Mesenchymal stem cell (in vitro differentiated cells and primary cell): Measurements from ENCODE around the gene SEPTIN12.

Source experiments
- DNase-seq: peaks from one replicate; pipeline ENCODE4 v3.0.0-alpha.2; 2013
- H2AFZ ChIP-seq: one replicate; pipeline ENCODE4 v1.6.1; 2013; ENCODE audit warnings: low read depth, mild to moderate bottlenecking, control low read depth, inconsistent platforms, low read length, moderate library complexity
- H2AK5ac ChIP-seq: 2 replicates; pipeline ENCODE4 v1.6.1; 2013; ENCODE audit warnings: low read length, moderate library complexity, mild to moderate bottlenecking, inconsistent platforms; ENCODE audit not compliant: severe bottlenecking
- H2BK120ac ChIP-seq: one replicate; pipeline ENCODE4 v1.6.1; 2013; ENCODE audit warnings: low read depth, mild to moderate bottlenecking, inconsistent platforms, low read length, moderate library complexity
- H2BK12ac ChIP-seq, 2 experiments: one replicate each; pipeline ENCODE4 v1.6.1; 2013; ENCODE audit warnings: inconsistent platforms in 2 of 2, low read length in 2 of 2, mild to moderate bottlenecking in 2 of 2, moderate library complexity in 2 of 2, control low read depth in 1 of 2
- H2BK15ac ChIP-seq: one replicate; pipeline ENCODE4 v1.6.1; 2013; ENCODE audit warnings: mild to moderate bottlenecking, low read depth, inconsistent platforms; ENCODE audit not compliant: poor library complexity, severe bottlenecking
- H2BK5ac ChIP-seq: 2 replicates; pipeline ENCODE4 v1.6.1; 2013; ENCODE audit warnings: low read depth, mild to moderate bottlenecking, low read length, control low read depth, inconsistent platforms; ENCODE audit not compliant: poor library complexity, severe bottlenecking
- H3K14ac ChIP-seq, 2 experiments: one replicate each; pipeline ENCODE4 v1.6.1; 2013; ENCODE audit warnings: inconsistent platforms in 2 of 2, low read length in 2 of 2, control low read depth in 1 of 2, mild to moderate bottlenecking in 1 of 2, moderate library complexity in 1 of 2
- H3K18ac ChIP-seq, 2 experiments: one replicate each; pipeline ENCODE4 v1.6.1; 2013; ENCODE audit warnings: inconsistent platforms in 2 of 2, low read length in 2 of 2, control low read depth in 1 of 2, low read depth in 1 of 2, mild to moderate bottlenecking in 1 of 2
- H3K23ac ChIP-seq, 2 experiments: one replicate each; pipeline ENCODE4 v1.6.1; 2013; ENCODE audit warnings: inconsistent platforms in 2 of 2, low read length in 2 of 2, mild to moderate bottlenecking in 2 of 2, moderate library complexity in 2 of 2, control low read depth in 1 of 2
- H3K27ac ChIP-seq: 2 replicates; pipeline ENCODE4 v1.5.1; 2013; ENCODE audit warnings: mild to moderate bottlenecking, moderate library complexity, low read length, control low read depth, inconsistent platforms; ENCODE audit not compliant: poor library complexity, severe bottlenecking
- H3K27me3 ChIP-seq, 2 experiments: 2 replicates each; pipeline versions ENCODE4 v1.6.1 to v1.7.0; 2013; ENCODE audit warnings: low read length in 2 of 2, mild to moderate bottlenecking in 2 of 2, moderate library complexity in 2 of 2, control low read depth in 1 of 2, inconsistent platforms in 1 of 2; ENCODE audit not compliant: control insufficient read depth in 1 of 2, insufficient read depth in 1 of 2
- H3K36me3 ChIP-seq, 2 experiments: 2 replicates each; pipeline versions ENCODE4 v1.6.1 to v1.7.0; 2013; ENCODE audit warnings: low read length in 2 of 2, control low read depth in 1 of 2, inconsistent platforms in 1 of 2, low read depth in 1 of 2, mild to moderate bottlenecking in 1 of 2; ENCODE audit not compliant: insufficient read depth in 2 of 2, control insufficient read depth in 1 of 2
- H3K4ac ChIP-seq, 2 experiments: one replicate each; pipeline ENCODE4 v1.6.1; 2013; ENCODE audit warnings: inconsistent platforms in 2 of 2, low read length in 2 of 2, mild to moderate bottlenecking in 2 of 2, moderate library complexity in 2 of 2, control low read depth in 1 of 2, low read depth in 1 of 2
- H3K4me1 ChIP-seq: 2 replicates; pipeline ENCODE4 v1.6.1; 2013; ENCODE audit warnings: low read depth, low read length, control low read depth; ENCODE audit not compliant: control insufficient read depth, insufficient read depth
- H3K4me2 ChIP-seq: 2 replicates; pipeline ENCODE4 v1.6.1; 2013; ENCODE audit warnings: low read length, mild to moderate bottlenecking, inconsistent platforms; ENCODE audit not compliant: poor library complexity, severe bottlenecking
- H3K4me3 ChIP-seq, 2 experiments: 2 replicates each; pipeline versions ENCODE4 v1.5.1 to v1.7.0; 2013; ENCODE audit warnings: low read length in 2 of 2, mild to moderate bottlenecking in 2 of 2, control low read depth in 1 of 2, low read depth in 1 of 2; ENCODE audit not compliant: insufficient read depth in 1 of 2
- H3K79me1 ChIP-seq: replicated peaks from 2 replicates; pipeline ENCODE4 v1.6.1; 2013; ENCODE audit warnings: mild to moderate bottlenecking, control low read depth, low read length, inconsistent platforms; ENCODE audit not compliant: poor library complexity, severe bottlenecking
- H3K9ac ChIP-seq: 2 replicates; pipeline ENCODE4 v1.7.0; 2013; ENCODE audit warnings: mild to moderate bottlenecking, low read length, moderate library complexity
- H3K9me3 ChIP-seq: 2 replicates; pipeline ENCODE4 v1.7.0; 2013; ENCODE audit warnings: mild to moderate bottlenecking, low read length; ENCODE audit not compliant: control insufficient read depth
- H4K8ac ChIP-seq: one replicate; pipeline ENCODE4 v1.6.1; 2013; ENCODE audit warnings: inconsistent platforms, mild to moderate bottlenecking, low read length, moderate library complexity
- H4K91ac ChIP-seq: one replicate; pipeline ENCODE4 v1.6.1; 2013; ENCODE audit warnings: mild to moderate bottlenecking, low read length, inconsistent platforms
- WGBS: methylation state at CpG from one replicate; pipeline ENCODE4 v1.1.7; 2013; ENCODE audit warnings: mixed read lengths; 5-methylcytosine and 5-hydroxymethylcytosine counted together

SEPTIN12 gene

DNA sequence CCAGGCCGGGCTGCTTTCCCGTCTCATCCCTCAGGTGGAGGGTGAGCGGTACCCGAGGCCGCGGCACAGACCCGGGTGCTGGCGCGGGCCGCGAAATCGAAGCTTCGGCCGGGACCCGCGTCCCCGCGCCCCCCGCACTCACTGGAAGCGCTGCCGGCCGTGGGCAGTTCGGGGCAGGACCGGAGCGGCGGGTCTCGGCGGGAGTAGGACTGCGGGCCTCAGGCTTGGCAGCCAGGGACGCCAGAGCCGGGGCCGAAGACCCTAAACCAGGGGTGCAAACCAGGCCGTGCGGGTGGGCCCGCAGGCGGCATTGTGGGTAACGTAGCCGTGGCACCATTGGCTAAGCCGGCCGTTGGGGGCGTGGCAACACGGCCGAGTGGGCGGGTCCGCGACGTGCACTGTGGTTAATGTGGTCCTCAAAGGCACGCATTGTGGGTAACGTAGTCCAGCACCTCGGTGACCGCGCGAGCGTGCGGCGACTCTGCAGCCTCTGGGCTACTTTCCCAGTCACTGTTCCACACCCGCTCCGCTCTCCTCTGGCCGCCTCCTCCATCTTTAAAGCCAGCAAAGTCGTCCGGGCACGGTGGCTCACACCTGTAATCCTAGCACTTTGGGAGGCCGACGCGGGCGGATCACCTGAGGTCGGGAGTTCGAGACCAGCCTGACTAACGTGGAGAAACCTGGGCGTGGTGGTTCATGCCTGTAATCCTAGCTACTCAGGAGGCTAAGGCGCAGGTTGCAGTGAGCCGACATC lies 21.1 kb downstream of the SEPTIN12 start, which contains the start of gene ZNF500:
Gene ZNF500, minus strand, starts transcription at position 288 of the 754 bp plus-strand sequence. CDS start 1,184 bp downstream, outside the sequence.
- peak within 1 kb of the TSS; percentile 71 to 73 for H3K4ac ChIP-seq
- H3K79me1 ChIP-seq: peaks cover 27% of the 10 kb centered on the region
- peak within 1 kb of the TSS; percentile 10 for H2BK5ac ChIP-seq
- DNase-seq: peak; percentile 96
- WGBS: 4% methylated on average over 68 of the region's 72 CpGs
- peak within 1 kb of the TSS; percentile 49 for H2AK5ac ChIP-seq
- H2BK12ac ChIP-seq: peak within 1 kb of the TSS in 1 of 2 experiments; percentile 42
- H3K27ac ChIP-seq: peak within 1 kb of the TSS; percentile 30
- H3K4me3 ChIP-seq: peak within 1 kb of the TSS; percentile 87 to 94
- H3K36me3 ChIP-seq: peaks cover 30 to 32% of the 10 kb centered on the region in 2 experiments
- peak within 1 kb of the TSS in 1 of 2 experiments; percentile 46 for H3K23ac ChIP-seq
- H3K18ac ChIP-seq: peak within 1 kb of the TSS; percentile 77 to 92
- H3K9ac ChIP-seq: peak within 1 kb of the TSS; percentile 94
- peak within 1 kb of the TSS; percentile 86 for H2AFZ ChIP-seq
- H3K9me3 ChIP-seq: no peaks in the 10 kb centered on the region
- H3K27me3 ChIP-seq: no peaks in the 10 kb centered on the region
- peak within 1 kb of the TSS; percentile 71 for H2BK15ac ChIP-seq
- peak within 1 kb of the TSS; percentile 95 for H4K8ac ChIP-seq
- peak within 1 kb of the TSS in 1 of 2 experiments; percentile 74 for H3K14ac ChIP-seq
- peaks cover 21% of the 10 kb centered on the region for H3K4me1 ChIP-seq
- H2BK120ac ChIP-seq: no peak within 1 kb of the TSS
- H4K91ac ChIP-seq: peak within 1 kb of the TSS; percentile 57
- H3K4me2 ChIP-seq: peak within 1 kb of the TSS; percentile 72

DNA sequence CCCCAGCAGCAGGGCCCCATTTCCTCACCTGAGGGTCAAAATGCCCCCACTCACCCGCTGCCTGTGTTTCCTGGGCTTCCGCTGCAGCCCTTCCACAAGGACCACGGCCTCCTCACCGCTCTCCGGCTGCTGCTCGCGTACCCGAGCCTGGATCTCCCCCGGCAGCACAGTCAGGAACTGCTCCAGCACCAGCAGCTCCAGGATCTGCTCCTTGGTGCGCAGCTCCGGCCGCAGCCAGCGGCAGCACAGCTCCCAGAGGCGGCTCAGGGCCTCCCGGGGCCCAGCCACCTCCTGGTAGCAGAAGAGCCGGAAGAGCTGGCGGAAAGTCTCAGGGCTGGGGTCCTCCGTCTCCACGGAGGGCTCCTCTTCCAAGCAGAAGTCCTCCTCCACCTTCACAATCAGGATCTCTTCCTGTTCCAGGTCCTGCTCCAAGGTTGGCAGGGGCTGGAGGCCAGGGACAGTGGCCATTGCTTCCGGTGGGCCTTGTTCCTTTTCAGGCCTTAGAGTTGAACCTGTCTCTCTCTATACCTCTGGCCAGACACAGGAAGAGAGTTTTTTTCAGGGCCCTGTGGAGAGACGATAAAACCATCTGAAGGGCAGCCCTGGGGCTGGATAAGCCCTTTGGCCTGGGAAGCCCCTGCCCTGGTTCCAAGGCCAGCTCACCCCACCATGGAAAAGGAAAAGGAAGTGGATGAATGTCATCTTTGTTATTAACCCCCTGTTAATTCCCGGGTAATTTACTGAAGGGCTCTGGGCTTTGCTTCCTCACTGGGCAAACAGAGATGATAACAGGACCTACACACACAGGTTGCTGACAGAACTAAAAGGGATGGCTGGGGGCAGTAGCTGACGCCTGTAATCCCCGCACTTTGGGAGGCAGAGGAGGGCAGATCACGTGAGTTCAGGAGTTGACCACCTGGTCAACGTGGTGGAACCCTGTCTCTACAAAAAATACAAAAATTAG lies 22.4 kb downstream of the SEPTIN12 start:
- no peak overlapping the region for H3K18ac ChIP-seq
- H3K4me2 ChIP-seq: peak overlapping the region; percentile 72
- H4K91ac ChIP-seq: no peak overlapping the region
- no peak overlapping the region for H2BK12ac ChIP-seq
- H3K14ac ChIP-seq: no peak overlapping the region
- no peak overlapping the region for H2BK15ac ChIP-seq
- peaks cover 39 to 43% of the 10 kb centered on the region in 2 experiments for H3K36me3 ChIP-seq
- H2AFZ ChIP-seq: no peak overlapping the region
- no peak overlapping the region for H3K23ac ChIP-seq
- H3K4me3 ChIP-seq: peak overlapping the region; percentile 41 to 94
- peak overlapping the region; percentile 36 for H2AK5ac ChIP-seq
- H3K9me3 ChIP-seq: no peaks in the 10 kb centered on the region
- no peaks in the 10 kb centered on the region for H3K27me3 ChIP-seq
- H3K27ac ChIP-seq: no peak overlapping the region
- no peak for DNase-seq
- peaks cover 32% of the 10 kb centered on the region for H3K79me1 ChIP-seq
- H2BK120ac ChIP-seq: no peak overlapping the region
- peaks cover 21% of the 10 kb centered on the region for H3K4me1 ChIP-seq
- H3K4ac ChIP-seq: peak overlapping the region in 1 of 2 experiments; percentile 40
- no peak overlapping the region for H2BK5ac ChIP-seq
- peak overlapping the region; percentile 19 for H4K8ac ChIP-seq
- H3K9ac ChIP-seq: peak overlapping the region; percentile 94
- WGBS: 84% methylated on average over 26 of the region's 26 CpGs

DNA sequence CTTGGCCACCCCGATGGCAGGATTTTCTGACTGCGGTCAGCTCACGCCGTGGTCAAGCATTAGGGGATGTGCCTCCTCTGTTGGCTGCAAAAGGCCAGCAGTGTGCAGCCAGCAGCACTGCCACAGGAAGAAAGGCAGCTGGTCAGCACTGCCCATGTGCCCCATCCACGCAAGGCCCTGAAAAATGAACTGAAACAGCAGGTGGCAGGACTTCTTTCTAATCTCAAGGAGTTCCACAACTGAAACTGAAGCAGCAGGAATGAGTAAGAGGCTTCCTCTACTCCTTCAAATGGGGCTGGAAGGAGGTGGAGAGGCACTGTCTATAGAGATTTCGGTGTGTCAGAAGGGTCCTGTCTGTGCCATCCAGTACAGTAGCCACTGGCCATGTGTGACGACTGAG lies 24.4 kb downstream of the SEPTIN12 start:
- peaks cover 59 to 63% of the 10 kb centered on the region in 2 experiments for H3K36me3 ChIP-seq
- H2BK5ac ChIP-seq: no peak overlapping the region
- H3K27ac ChIP-seq: no peak overlapping the region
- H3K18ac ChIP-seq: no peak overlapping the region
- no peak overlapping the region for H3K4me2 ChIP-seq
- H2BK120ac ChIP-seq: no peak overlapping the region
- no peak overlapping the region for H3K14ac ChIP-seq
- H4K91ac ChIP-seq: no peak overlapping the region
- WGBS: 95% methylated on average over 7 of the region's 7 CpGs
- no peak overlapping the region for H3K4ac ChIP-seq
- H3K27me3 ChIP-seq: no peaks in the 10 kb centered on the region
- no peak overlapping the region for H2AFZ ChIP-seq
- H2AK5ac ChIP-seq: no peak overlapping the region
- H3K4me1 ChIP-seq: peaks cover 18% of the 10 kb centered on the region
- no peak overlapping the region for H3K4me3 ChIP-seq
- H3K79me1 ChIP-seq: peaks cover 42% of the 10 kb centered on the region
- no peak overlapping the region for H3K23ac ChIP-seq
- H3K9ac ChIP-seq: peak overlapping the region; percentile 26
- H2BK15ac ChIP-seq: no peak overlapping the region
- no peaks in the 10 kb centered on the region for H3K9me3 ChIP-seq
- H2BK12ac ChIP-seq: no peak overlapping the region
- no peak overlapping the region for H4K8ac ChIP-seq
- DNase-seq: no peak
